ENCODE data around the gene GZF1.
A peak's percentile ranks its signal among the peaks of the same experiment; 100 is the strongest.

The GZF1 gene

GRCh38 chr20:23370274-23370673, 8.3 kb downstream of the GZF1 start:
- no peak for DNase-seq (ENCODE audit: low spot score)

- no peak for DNase-seq (ENCODE audit: low spot score)
Observed at GRCh38 chr20:23370873-23371272, 8.9 kb downstream of the GZF1 start.

- no peak for DNase-seq (ENCODE audit: low spot score)
Observed at GRCh38 chr20:23371496-23371895, 9.5 kb downstream of the GZF1 start.

DNA sequence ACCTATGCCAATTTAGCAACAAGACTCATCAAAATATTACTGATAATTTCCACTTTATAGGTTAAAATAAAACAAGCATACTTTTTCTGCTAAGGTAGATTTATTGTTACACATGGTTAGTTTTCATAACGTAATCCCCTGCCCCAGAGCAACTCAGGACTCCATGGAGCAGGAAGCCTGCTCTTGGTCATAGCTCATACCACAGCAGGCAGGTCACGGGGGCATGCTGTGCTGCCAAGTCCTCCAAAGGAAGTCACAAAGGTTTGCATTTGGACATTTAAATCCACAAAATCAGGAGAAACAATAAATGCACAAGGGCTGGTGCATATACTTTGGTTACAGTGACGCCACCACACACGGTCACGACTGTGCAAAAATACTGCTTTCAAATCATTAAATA, 12.5 kb downstream of the GZF1 start:
- no peak for DNase-seq (ENCODE audit: low spot score)

DNA sequence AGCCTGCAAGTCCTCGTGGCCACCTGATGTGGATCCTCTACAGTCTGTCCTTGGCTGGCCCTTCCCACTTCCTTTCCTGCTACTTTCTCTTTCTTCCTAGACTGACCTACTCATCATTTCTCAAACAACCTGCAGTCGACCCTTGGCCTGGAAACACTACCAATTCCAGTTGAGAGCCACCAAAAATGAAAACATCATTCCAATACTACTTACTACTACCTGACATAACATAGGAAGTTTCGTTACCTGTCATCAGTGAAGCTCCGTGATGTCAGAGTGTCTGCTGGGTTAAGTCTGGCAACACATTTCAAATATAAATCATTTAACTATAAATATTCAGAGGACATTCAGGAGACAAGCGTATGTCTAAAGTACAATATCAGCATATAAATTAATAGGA, 13.8 kb downstream of the GZF1 start:
- no peak for DNase-seq (ENCODE audit: low spot score)

DNA sequence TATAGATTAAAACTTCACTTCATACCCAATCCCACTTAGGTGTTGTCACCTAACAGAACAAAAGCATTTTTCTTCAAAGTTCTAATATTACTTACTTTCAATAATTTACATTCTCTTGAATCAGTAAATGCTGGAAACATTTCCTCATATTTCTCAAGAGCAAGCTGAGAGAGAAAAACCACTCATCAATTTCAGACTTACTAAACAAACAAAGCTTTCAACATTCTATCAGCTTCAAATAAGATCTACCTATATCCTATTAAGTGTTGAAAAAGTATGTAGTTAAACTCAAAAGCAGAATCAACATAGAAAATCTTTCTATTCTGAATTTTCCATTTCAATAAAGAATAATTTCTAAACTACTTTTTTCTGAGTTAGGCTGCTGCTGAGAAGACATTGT, 17.8 kb downstream of the GZF1 start:
- no peak for DNase-seq (ENCODE audit: low spot score)

DNA sequence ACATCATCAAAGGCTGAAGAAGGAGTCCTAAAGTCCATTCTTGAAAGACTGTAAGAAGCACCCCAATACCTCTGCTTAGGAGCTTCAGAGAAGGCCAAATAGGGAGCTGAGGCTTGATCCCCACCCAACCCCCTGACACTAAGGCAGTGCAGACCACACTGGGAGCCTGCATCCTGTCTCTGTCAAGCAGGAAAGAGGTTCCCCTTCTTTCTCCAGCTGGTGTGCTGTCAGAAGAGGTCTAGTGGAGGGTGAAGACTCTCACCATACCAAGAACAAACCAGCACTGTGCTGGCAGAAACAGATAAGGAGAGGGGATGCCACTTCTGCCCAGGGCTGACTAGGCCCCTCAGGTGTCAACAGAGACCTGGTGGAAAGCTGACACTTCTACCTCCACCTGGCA, 19.9 kb downstream of the GZF1 start:
- no peak for DNase-seq (ENCODE audit: low spot score)

DNA sequence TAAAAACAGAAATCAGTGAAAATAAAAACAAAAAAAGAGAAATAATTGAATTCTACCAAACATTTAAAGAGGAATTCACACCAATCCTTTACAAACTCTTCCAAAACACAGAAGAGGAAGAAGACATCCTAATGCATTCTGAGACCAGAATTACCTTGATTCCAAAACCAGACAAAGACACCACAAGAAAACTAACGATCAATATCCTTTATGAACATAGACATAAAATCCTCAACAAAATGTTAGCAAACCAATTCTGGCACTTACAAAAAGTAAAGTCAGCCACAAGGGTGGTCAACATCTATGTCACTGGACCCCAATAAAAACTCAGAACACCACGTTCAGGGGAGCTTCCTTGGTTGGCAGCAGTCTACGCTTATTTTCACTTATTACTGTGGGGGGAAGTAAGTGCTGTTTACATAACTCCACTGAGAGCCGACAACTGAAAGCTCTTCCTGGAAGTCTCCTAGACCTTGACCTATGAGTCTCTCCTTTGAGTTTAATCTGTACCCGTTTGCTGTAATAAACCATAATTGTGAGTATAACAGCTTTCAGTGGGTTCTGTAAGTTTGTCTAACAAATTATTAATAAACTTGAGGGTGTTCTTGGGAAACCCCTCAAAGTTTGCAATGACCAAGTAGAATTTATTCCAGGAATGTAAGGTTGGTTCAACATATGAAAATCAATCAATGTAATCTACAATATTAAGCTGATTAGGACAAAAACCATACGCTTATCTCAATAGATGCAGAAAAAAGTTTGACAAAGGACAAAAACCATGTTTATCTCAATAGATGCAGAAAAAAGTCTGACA, 24.5 kb downstream of the GZF1 start:
- DNase-seq (ENCODE audit: low spot score) = no peak

DNA sequence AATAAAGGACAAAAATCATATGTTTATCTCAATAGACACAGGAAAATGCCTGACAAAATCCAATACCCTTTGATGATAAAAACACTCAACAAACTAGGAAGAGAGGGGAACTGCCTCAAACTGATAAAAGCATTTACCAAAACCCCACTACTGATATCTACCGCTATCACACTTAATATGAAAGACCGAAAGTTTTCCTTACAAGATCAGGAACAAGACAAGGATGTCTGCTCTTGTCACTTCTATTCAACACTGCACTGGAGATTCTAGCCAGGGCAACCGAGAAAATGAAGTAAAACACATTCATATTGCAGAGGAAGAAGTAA, 25.1 kb downstream of the GZF1 start:
- no peak for DNase-seq (ENCODE audit: low spot score)

DNA sequence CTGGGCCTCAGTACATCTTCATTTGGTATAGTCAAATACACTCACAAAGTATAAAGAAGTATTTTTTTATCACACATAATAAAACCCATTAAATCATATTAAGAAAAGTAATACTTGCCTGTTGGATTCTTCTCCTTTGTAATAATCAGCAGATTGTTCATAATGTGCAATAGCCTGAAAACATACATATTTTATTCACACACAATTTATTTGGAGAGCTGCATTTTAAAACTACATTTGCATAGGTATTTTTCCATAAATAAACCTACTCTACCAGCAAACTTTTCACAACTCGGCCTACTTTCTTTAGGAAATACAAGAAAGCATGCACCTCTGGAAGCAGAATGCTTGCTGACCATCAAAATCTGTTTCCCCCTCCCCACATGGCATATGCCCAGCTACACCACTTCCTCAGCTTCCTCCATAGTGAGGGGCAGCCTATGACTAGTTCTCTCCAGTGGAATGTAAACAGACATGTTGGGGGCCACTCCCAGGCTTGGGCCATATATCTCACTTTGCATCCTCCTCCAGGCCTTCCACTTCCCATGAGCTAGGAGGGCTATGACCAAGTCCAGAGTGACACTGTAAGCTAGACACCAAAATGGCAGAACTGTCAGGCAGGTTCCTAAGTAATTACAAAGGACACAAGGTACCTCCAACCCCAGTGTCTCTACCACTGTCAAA, 28.3 kb downstream of the GZF1 start:
- no peak for DNase-seq (ENCODE audit: low spot score)

DNA sequence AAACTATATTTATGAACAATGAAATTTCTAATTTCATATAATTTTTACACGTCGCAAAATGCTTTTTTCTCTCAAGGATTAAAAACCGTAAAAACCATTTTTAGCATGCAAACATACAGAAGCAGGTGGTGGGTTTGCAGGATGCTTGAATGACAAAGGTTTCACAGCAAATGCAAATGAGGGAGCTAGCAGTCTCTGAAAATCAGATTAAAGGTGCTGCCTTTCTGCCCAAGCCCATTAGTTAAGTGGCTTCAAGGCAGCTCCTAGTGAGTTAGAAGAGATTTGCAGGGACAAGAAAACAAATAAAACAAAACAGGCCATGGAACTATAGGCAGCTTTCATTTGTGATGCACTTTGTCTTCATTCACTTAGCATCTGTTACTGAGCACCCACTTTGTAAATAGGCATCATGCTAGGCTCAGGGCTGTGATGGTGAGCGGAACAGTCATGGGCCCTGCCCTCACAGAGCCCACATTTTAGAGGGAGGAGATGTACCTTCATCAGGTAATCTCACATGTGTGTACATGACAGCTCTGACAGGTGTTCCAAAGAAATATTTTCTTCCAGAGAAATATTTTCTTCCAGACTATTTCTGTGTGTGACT, 29.8 kb downstream of the GZF1 start:
- no peak for DNase-seq (ENCODE audit: low spot score)

DNA sequence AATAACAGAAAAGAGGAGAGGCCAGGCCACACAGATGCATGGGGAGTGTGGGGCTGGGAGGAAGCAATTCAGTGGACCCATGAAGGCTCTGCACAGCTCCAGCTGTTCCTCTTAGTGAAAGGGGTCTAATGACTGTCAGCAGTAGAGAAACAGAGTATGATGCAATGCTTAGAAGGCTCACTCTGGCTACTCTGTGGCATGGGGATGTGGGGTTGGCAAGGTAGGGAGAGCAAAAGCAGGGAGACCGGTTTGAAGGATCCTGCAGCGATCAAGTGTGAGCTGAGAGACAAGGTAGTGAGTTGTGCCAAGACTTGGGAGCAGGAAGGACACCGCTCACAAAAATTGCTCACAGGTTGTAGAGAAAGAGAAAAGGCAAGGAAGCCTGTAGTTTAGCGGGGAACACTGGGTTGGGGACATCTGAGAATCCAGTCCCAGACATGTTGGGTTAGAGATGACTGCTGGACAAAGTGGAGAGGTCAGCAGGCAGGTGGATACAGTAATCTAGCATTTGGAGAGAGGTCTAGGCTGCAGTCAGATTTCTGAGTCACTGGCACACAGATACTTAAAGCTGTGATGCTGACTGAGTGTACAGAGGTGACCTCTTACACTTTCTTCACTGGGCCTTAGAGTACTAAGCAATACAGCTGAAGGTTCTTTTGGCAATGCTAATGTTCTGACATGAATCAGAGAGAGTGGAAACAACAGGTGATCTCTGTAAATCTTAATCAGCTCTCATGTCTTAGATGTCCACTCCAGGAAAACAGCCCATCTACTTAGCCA, 32.2 kb downstream of the GZF1 start:
- DNase-seq (ENCODE audit: low spot score) = no peak

DNA sequence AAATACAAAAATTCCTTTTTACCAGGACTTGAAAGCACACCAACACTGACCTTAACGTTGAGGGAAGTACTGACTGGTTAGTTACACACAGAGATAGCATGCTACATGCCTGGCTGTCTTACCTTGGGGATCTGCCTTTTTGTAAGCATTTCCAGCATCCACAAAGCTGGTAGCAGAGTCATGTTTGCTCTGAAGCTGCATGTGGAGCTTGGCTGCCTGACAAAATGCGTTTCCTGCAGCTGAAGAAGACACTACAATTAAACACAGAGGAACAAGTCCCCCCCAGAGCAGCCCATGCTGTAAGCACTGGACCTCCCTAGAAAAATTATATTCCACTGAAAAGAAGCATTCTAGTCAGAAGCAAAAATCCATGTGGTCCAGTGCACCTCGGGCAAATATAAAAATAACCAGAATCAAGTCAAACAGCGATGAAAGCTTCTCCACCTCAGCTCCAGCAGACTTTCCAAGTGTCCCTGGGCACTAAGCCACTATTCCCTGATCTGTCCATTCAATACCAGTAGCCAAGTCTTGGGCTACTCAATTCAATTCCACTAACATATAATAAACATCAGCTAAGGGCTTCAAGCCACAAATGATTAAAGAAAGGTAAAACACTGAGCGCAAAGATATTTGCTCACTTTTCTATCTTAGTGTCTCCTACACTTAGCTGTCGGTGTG, 35.1 kb downstream of the GZF1 start:
- no peak for DNase-seq (ENCODE audit: low spot score)

DNA sequence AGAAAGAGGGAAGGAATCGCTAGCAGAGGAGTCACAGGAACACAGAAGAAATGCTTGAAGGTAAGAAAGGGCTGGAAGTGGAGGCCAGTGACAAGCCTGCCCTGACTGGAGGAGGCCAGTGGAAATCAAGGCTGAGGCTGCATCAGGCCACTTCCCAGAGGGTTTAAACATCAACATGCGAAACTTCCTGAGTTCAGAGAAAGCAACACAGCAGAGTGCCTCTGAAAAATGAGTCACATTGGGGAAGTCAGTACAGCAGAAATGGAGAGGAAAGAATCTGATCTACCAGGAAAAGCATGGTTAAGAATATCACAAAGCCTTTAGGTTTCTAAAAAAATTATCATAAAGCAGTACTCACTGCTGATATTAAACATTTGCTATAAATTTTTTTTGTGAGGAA, 36.0 kb downstream of the GZF1 start:
- peak; percentile 39 for DNase-seq (ENCODE audit: low spot score)

GRCh38 chr20:23399568-23400241, 37.7 kb downstream of the GZF1 start:
- peak; percentile 47 for DNase-seq (ENCODE audit: low spot score)

GRCh38 chr20:23401051-23401450, 39.1 kb downstream of the GZF1 start:
- no peak for DNase-seq (ENCODE audit: low spot score)

DNA sequence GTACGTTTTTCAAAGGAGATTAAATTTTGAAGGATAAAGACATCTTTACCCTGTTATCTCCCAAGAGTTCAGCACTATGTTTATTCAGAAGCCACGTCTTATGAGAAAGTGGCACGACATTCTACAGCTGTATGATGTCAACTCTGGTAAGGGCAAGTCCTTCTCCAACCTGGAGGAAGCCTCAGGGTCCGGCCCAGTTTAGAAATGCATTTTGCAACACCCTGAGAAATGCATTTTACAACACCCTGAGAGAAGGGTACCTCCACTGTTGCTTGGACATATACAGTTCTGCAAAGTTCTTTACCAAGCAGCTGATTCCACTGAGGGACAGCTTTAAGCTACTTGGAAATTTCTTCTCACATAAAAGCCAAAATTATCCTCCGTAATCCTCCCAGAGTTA, 41.8 kb downstream of the GZF1 start:
- DNase-seq (ENCODE audit: low spot score) = no peak

DNA sequence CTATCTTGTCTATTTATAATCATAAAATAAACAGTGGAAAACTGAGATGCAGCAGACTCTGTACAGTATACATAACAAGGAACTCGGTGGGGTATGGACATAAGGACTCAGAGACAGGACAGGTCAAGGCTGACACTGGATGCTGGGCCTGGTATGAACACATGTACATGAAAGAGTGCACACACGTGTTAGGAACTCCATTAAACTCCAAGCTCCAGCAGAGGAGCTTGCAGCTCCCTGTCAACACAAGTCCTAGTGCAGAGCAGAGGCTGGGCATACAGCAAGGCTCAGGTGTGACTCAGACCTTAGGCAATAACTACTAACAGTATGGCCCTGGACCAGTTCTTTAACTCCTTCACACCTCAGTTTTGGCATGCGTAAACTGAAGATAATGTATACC, 42.2 kb downstream of the GZF1 start:
- peak; percentile 26 for DNase-seq (ENCODE audit: low spot score)

DNA sequence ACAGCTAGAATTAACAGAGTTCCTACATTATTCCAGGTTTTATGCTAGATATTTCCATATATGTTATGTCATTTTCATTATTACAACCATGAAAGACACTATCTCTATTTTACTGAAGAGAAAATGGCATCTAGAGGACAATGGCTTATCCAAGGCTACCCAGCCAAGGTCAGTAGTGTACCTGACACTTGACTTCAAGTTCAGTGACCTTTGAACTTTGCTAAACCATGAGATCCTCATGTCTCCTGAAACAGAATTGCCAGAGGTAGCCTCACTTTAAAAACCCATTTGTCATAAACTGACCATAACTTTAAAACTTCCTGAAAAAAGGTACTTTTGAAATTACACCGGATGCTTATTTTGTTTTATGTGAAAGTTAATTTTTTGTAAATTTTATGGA, 44.9 kb downstream of the GZF1 start:
- DNase-seq (ENCODE audit: low spot score) = no peak

DNA sequence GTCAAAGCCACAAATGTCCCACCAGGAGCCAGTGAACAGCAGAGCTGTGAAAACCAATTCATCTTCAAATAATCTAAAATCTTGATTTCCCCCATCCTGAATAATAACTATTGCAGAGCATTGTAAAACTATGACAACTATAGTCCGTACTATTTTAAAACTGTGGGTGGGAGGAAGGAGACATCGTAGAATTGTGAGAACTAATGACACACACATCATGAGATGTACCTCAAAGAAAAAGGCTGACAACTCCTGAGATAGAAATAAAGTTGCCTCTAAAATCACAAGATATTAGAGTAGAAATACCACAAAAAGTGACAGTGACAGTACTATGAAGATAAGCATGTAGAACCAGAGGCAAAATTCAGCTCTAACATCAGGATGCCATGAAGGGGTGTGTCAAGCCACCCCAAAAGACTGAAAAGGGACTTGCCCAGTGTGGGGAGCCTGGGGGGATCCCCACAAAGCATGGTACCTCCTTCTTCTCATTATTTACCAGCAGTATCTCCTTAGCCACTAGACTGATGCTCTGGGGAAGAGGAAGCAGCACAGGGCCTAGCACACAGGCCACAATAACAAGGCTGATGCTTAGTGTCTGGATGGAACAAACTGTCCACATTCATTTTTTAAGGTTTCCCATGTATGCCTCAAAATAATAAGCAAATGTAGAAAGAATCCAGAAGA, 45.9 kb downstream of the GZF1 start:
- DNase-seq (ENCODE audit: low spot score) = no peak

DNA sequence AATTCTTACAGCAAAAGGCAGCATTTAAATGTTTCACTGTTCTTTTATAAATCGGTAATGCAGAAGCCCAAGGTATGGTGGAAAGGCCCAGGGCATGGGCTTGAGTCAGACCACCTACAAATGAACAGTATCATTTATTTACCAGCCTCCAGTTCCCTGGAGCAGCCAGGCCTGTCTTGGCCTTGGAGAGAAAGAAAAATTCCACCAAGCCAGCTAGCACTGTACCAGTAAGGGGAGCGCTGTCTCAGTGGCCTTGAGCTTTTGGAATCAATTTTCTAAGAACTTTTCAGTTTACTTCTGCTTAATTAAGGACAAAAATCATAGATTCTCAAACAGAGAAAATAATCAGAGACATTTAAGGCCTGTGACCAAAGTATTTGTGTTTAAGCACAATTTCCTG, 47.0 kb downstream of the GZF1 start:
- no peak for DNase-seq (ENCODE audit: low spot score)

All from AG20443 (cell line).